ENCODE results near the gene EVX1.

Gene EVX1

DNA sequence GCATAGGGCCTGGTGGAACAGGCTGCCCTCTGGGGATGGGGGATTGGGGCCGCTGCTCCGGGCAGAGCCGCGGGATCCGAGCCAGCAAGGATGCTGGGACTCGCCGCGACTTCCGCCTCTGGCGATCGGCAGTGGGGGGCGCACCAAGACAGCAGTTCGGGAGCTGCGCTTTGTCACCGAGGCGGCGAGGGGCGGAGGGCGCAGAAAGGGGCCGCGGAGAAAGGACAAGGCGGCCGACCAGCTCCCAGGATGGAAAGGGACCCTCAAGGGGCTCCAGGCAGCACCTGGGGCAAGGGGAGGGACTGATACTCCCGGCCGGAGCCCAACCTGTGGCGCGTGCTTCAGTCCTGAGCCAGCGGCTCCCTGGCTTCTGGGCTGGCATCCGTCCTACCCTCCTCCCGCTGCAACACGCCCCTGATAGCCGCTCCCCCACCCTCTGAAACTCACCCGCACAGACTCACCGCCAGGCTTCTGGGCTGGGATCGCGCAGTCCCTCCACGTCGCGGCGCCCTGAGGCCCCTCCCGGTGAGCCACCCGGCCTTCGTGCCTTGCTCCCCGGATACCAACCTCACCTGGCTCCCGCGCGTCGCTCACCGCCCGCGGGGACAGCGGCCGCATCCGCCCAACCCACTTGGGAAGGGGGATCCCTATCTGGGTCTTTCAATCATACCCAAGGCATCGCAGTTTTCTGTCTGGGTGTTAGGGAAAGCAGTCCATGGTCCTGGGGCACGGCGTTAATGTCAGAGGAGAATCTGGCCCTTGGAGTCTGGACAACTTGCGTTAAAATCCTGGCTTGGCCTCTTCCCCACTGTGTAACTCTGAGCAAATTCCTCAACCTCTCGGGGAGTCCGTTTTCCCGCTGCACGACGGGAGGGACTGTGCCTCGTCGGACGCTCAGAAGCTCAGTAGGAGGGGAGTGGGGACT is 7.0 kb upstream of the EVX1 start:
- DNase-seq (ENCODE audit: low read depth): no peak

DNA sequence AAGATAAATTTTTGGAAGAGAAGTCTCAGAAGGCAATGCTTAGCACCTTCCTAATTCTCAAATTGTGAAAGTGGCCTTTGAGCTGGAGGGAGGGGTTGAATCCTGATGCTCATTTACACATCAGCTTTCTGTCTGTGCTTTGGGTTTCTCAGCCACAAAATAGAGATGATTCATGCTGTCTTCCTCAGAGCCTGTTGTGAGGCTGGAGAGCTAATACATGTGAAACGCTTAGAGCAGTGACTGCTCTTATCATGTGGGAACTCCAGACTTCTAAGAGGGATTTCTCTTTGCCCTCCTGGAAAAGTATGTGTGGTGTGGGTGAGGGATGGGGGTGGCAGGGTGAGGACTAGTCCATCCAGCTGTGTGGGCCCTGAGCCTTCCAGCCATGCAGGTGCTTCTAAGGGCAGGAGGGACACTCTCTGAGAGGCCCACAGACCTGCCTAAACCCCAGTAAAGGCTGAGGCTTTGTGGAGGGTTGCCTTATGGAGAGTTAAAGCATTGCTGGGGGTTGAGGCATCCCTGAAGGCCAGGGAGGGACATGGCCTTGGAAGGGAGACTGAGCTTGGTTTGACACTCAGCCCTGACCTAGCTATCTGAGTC is 4.8 kb upstream of the EVX1 start:
- DNase-seq (ENCODE audit: low read depth): peak; percentile 37

DNA sequence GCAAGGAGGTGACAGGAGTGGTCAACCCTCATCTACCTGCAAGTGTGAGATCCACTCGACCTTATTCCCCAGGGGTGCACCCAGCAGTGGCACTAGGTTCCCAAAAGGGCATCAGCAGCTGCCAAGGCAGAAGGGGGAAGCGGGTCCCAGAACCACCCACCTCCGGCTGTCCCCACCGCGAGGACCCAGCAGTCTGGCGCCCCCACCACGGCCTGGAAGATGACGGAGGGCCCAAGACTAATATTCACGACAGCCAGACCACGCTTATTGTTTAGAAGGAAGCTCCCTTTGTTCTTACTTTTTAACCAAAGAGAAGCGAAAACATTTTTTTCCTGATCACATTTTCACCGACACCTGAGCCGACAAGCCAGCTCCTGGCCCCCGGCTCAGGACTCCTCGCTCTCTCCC is 3.6 kb upstream of the EVX1 start:
- DNase-seq (ENCODE audit: low read depth): no peak

DNA sequence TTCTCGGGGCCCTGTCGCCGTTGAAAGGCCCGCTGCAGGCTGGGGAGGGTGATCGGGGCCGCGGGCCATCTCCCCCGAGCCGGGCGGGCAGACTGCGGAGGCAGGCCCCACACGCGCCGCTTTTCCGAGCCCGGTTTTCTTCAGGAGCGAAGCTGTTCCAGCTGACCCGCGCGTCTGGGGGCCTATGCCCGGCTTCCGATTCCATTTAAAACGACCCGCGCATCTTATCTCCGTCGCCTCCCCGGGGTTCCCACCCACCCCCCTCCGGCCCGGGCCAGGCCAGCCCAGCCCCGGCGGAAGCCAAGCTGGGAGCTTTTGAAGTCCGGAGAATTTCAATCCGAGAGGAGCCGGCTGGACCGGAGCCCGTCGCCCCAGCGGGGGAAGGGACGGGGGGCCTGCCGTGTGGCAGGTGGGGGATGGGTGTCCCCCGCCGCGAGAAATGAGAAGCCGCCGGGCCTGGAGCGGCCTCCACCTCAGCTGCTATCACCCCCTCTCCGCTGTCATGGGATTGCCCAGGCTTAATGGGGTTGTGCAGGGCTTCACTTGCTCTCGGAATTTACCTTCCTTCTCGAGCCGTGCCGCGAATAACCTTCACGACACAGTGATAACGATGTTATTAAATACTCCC is 3.1 kb upstream of the EVX1 start:
- DNase-seq (ENCODE audit: low read depth): no peak

DNA sequence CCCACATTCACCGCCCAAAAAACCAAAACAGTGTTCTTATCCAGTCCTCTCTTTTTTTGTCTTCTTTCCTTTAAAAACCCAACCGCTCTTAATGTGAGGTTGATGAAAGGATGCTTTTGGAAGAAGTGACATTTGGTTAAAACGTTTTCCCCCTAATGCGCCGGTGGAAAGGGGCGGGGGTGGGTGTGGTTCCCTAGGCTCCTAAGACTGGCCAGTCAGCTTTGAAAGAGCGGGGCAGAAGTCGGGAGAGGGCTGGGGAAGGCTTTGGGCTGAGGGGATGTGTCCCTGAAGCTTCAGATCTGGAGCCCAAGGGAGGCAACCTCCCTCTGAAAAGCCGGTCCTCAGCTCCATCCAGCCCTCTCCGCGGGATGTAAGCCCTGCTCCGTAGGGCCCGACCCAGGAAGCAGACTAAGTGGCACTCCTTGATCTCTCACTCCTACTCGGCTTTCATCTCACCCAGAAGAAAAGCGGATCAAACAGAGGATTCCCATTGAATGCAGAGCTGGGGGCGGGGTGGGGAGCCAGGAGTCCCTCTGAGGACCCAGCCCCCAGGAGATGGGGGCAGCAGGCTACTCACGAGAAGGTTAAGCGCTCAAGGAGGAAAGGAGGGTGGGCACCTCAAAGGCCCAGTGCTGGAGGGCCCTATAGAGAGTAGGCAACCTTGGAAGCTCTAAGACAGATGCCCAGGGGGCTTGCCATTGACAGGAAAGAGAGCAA is 2.4 kb upstream of the EVX1 start:
- DNase-seq (ENCODE audit: low read depth): no peak

DNA sequence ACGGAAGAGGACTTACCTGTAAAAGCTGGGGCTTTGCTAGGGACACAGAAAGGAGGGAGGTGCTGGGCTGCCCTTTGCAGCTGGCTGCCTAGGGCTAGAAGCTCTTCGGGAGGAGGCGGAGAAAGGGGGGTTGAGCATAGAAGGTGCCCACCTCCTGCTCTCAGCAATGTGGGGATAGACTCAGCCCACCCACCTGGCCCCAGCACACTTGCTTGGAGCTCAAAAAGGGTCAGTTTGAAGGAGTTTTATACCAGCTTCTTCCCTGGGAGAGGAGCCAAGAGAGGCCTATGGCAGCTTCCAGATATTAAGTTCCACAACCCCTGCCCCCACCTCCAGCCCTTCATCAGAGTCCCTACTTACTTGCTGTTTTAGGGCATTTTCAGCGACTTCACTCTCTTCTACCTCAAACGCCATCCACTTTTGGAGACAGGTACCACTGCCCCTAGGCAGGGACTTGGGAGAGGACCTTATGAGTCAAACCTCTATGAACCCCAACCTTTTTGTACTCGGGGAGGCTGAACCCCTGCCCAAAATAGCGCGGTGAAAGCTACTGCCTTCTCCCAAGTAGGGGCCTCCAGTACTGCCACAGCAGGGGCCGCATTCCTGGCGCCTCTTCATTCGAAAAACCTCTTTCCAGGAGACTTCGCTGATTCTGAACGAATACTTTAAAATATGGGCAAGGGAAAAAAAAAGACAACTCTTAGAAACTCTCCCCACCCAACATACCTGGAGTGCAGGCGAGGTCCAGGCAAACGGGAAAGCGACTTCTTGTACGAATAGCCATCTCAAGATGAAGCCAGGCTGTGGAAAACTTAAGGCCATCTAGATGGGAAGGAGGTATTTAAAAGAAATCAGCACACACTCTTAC is 1.2 kb upstream of the EVX1 start:
- DNase-seq (ENCODE audit: low read depth): no peak

DNA sequence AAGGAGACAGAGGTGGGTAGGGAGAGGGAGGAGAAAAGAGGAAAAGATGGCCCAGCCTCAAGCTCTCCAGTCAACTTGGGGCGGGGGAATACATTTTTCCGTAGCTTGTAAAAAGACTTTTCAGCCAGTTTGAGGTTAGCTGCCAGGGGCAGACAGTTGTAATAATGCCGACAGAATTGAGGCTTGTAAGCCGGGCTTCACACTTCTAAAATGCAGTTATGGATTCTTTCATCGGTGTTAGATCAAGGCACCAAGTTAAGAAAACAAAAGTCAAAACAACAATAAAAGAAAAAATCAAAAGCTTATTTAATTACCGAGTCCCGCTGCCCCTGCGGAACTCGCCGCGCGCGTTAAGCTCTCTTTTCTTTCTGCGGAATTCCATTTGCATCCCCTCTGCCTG is 448 bp upstream of the EVX1 start:
- no peak for DNase-seq (ENCODE audit: low read depth)

DNA sequence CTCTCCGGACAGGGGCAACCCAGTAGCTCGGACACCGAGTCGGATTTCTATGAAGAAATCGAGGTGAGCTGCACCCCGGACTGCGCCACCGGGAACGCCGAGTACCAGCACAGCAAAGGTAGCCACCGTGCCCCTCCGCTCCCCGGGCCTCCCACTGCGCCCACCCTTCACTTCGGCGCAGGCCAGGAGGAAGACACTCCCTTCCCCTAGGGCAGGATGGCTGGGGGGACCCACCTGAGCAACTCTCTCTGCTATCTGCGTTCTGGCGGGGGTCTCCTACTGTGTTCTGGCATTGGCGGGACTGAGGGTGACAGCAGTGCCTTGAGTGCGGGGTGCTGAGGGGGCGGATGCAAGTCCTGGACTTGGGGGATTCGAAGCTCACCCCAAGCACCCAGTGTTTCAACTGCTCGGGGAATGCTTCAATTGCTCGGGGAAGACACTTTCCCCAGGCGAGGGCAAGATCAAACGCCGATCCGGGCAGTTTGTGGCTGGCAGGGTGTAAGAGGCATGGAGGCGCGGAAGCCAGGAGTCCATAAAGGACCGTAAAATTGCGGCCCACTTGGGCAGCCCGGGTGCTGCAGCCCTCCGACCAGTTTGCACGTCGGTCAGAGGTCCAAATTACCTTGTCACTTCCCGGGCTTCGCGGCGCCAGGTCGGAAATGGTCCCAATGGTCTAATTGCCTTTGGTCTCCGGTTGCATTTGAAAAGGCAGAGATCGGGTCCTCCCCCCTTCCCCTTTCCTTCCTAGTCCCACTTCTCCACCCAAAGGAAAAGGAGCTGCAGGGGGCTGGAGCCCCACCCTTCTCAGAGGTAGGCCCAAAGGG is 950 bp downstream of the EVX1 start:
- DNase-seq (ENCODE audit: low read depth): no peak

DNA sequence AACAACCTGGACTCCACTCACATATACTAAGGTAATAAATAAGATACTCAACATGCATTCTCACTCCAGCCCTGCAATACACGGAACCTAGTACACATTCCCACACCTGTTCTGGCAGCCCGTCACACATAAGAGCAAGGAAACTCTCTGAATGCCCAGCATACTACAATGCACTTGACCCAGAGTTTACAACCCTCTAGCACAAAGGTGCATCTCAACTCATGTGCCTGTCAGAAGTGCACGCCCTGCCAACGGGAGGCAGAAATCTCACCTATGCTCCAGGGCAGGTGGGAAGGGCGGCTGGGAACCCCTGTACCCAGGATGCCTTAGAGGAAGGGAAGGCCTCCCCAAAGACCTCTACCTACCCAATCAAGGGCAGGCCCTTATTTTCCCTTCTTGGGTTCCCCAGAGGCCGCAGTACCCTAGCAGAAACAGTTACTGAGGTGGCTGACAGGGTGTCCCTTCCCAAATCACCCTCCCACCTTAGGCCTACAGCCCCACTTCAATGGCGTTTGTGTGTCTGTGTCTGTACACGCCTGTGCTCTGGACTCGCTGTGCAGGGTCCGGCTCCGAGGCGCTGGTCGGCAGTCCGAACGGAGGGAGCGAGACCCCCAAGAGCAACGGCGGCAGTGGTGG is 2.0 kb downstream of the EVX1 start:
- DNase-seq (ENCODE audit: low read depth): no peak

DNA sequence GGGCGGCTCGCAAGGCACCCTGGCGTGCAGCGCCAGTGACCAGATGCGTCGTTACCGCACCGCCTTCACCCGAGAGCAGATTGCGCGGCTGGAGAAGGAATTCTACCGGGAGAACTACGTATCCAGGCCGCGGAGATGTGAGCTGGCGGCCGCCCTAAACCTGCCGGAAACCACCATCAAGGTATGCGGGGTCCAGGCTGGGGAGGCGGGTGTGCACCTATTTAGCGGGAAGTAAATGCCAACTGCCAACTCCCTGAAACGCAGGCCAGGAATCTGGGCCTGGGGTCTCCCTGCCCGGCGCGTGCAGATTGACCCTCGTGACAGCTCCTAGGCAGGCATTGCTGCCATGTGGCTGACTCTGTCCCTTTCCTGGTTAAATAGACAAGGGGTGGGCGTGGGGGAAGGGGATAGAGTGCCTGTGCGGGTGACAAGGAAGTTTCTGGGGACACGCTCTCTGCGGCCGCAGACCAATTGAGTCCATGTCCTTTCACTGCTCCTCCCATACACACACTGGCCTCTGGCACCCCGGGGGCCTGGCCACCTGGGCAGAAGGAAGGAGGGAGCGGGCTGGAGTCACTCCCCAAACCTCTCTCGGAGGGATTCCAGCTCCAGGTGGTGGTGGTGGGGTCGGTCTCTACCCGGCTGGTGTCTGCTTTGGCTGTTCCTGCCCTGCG is 2.7 kb downstream of the EVX1 start:
- no peak for DNase-seq (ENCODE audit: low read depth)

DNA sequence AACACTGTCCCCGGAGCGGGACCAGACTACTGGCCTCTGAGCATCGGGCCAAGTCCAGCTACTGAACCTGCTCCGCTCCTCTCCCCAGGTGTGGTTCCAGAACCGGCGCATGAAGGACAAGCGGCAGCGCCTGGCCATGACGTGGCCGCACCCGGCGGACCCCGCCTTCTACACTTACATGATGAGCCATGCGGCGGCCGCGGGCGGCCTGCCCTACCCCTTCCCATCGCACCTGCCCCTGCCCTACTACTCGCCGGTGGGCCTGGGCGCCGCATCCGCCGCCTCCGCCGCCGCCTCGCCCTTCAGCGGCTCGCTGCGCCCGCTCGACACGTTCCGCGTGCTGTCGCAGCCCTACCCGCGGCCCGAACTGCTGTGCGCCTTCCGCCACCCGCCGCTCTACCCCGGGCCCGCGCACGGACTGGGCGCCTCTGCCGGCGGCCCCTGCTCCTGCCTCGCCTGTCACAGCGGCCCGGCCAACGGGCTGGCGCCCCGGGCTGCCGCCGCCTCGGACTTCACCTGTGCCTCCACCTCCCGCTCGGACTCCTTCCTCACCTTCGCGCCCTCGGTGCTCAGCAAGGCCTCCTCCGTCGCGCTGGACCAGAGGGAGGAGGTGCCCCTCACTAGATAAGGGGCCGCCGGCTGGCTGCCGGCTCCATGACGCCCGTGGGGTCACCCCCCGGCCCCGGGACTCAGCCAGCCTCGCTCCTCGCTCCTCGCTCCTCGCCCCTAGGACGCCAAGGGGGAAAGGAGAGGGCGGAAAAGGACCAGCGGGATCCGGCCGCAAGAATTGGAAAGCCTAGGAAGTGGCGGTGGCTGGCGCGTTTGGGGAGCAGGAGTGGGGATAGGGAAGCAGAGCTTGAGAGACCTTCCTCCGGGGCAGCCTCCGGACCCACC is 3.4 kb downstream of the EVX1 start:
- DNase-seq (ENCODE audit: low read depth): no peak

DNA sequence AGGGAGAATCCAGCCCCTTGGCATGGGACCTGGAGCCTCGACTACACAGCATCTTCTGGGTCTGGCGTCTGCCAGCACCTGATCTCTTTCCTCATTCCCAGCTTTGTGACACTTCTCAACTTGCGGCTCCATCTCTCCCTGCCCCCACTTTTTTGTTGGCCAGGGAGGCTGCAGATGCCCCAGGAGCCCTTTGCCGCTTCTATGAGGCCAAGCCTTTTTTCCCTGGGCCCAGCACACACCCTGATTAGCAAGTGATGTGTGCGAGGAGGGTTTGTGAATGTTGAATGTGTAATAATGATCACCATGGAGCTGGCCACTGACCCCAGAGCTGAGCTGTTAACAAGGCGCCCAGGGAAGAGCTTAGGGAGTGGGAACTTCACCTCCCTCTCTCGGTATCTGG is 4.4 kb downstream of the EVX1 start:
- DNase-seq (ENCODE audit: low read depth): no peak

DNA sequence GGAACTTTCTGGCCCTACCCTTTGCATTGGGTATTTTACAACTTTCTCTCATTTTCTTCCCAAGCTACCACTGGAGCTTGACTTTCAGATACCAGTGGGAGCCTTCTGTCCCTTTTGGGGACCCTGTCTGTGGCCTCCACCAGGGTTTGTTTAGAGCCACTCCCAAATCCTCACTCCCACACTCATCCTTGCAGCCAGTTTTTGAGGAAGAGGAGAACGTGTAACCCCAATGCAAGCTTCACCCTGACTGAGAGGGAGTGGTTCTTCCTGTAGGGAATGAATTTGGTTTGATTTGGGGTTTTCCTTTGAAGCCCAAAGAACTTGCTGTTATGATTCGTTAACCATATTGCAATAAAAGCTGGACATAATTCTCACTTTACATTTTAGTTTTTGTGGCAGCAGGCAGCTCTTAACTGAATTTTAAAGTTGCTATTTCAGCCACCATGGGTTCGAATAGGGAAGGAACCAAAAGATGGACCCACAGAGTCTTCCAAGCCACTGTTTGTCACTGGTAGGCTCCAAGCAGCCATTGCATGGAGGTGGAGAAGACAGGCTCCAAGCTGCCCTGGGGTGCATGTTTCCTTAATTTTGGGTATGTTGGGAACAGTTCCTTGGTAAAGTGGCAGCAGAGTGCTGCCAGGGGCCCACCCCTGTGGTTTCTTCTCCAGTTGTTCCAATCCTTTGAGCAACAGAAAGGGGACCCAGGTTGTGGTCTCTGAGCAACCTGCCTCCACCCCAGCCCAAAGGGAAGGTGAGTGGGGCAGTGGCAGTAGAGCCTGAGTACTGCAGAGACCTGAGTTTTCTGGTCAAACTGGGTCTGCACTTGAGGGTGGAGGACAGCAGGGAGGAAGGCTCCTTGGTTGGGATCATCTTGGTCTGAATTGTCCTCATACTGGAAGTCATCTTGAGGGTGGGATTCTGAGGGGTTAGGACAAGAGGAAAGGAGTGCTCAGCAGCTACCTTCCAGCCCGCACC is 5.1 kb downstream of the EVX1 start:
- DNase-seq (ENCODE audit: low read depth): no peak

DNA sequence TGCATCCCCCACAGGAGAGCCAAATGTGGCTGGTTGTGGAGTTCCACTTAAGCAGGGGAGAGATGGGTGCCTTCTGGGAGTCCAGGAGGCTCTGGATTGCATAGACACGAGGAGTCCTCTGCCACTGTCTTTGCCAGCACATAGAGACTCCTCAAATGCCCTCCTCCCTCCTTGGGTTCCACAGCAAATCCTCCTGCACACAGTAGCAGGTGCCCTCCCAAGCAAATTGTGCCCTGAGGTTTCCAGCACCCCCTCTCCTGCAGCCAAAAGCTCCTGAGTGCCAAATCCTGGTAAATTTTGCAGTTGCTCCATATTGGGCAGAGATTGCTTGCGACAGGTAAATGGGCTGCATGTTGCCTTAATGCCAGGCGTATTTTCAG is 5.8 kb downstream of the EVX1 start:
- DNase-seq (ENCODE audit: low read depth): no peak

DNA sequence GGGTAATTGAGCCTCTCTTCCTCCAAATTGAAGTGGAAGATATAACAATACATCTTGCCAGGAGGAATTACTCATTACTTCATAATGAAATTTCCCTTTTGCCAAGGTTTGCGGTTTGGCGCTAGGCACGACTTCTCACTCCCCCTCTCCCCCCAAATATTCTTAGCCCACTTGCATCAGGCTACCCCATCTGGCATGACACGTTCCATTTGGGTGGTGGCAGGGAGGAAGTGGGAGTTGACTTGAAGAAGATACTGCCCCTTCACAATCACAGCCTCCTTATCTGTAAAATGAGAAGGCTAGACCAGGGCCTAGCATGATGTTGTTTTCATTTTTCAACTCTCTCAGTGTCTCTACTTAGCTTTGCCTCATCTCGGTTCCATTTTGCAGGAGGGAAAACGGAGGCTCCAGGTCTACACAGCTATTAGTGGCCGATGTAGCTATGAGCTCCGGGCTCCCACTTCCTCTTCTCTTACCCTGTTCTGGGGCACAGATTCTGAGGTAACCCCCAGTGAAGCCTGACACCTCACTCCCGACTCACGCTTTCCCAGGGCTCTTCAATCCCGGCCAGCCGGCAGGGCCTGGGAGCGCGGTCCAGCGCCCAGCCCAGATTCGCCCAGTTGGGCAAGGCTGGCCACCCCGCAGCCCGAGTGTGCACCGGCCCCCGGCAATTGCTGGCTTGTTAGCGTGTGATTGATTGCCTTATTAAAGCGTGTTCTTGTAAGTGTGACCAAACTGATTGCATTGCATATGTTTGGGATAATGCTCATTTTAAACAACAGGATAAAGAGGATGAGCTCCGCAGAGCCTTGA is 6.5 kb downstream of the EVX1 start:
- DNase-seq (ENCODE audit: low read depth): peak; percentile 74

DNA sequence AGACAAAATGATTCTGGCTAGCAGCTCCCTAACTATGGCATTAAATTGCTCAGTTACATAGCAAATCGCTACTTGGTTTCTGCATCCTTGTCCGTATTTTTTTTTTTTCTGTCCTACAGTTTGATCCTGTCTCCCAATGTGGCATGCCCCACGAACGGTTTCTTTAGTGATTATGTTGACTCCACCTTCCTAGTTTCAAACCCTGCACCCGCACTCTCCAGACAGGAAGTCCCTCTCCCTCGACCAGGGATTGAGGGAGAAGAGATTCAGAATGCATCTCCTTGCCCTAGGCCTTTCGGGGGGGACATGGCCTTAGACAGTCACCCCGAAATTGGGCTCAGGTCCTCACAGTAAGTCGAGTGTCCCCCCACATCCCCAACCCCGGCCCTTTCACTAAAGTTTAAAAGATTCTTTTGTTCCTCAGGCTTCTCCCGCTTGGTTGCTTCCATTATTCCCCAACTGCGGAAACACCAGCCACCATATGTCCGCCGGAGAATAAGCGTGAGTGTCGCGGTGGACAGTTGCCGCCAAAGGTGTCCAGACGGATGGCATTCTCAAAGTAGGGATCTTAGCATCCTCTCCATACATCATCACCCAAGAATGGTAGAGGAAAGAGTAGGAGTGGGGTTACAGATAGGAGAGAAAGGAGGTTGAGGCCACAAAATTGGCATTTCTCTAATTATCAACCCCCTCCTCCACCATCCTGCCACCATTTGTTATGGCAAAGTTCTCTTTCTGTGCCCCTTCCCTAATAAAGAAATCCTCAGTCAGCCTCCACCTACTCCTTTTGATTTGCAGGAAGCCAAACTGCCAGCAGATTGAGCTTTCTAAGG is 7.3 kb downstream of the EVX1 start:
- no peak for DNase-seq (ENCODE audit: low read depth)
